GM20431 (cell line): ENCODE measurements around the gene MGAT3.

ENCODE experiments used
- in situ Hi-C: fragments of 300-500 bp; cut with MseI, MboI; formaldehyde crosslinking; loops from one replicate; pipeline ENCODE4 v1.15.0; 2020; ENCODE audit warnings: low sequenced_read_pairs; ENCODE audit not compliant: unreplicated experiment

Gene MGAT3

GRCh38 chr22:39522091-39522490 is 65.3 kb downstream of the MGAT3 start:
- in situ Hi-C loops: loop anchor here (25.0 kb wide), 2 partner anchors 185 to 360 kb away; partner anchors contain the start of genes CBX7 and SYNGR1

GRCh38 chr22:39522567-39523300 is 65.9 kb downstream of the MGAT3 start:
- in situ Hi-C loops: loop anchor here (25.0 kb wide), 2 partner anchors 185 to 360 kb away; partner anchors contain the start of genes CBX7 and SYNGR1

- in situ Hi-C loops: loop anchor here (25.0 kb wide), 2 partner anchors 187 to 362 kb away; partner anchors contain the start of genes CBX7 and SYNGR1
These were observed 67.4 kb downstream of the MGAT3 start for GRCh38 chr22:39524089-39524752.

GRCh38 chr22:39524753-39525657 is 68.2 kb downstream of the MGAT3 start:
- in situ Hi-C loops: loop anchor here (25.0 kb wide), 3 partner anchors 188 to 837 kb away; partner anchors contain the start of genes CBX7, SGSM3 and SYNGR1

GRCh38 chr22:39525658-39525975 is 68.8 kb downstream of the MGAT3 start:
- in situ Hi-C loops: loop anchor here (25.0 kb wide), 1 partner anchor 837 kb away; the partner anchor contains the start of gene SGSM3

- in situ Hi-C loops: loop anchor here (25.0 kb wide), 1 partner anchor 836 kb away; the partner anchor contains the start of gene SGSM3
These were observed 69.9 kb downstream of the MGAT3 start for GRCh38 chr22:39526736-39527171.

- in situ Hi-C loops: loop anchor here (25.0 kb wide), 1 partner anchor 835 kb away; the partner anchor contains the start of gene SGSM3
These were observed 70.7 kb downstream of the MGAT3 start for GRCh38 chr22:39527481-39527961.

GRCh38 chr22:39528080-39528661 is 71.4 kb downstream of the MGAT3 start:
- in situ Hi-C loops: loop anchor here (25.0 kb wide), 1 partner anchor 834 kb away; the partner anchor contains the start of gene SGSM3

- in situ Hi-C loops: loop anchor here (25.0 kb wide), 1 partner anchor 833 kb away; the partner anchor contains the start of gene SGSM3
These were observed 72.1 kb downstream of the MGAT3 start for GRCh38 chr22:39528681-39529486.

- in situ Hi-C loops: loop anchor here (25.0 kb wide), 1 partner anchor 833 kb away; the partner anchor contains the start of gene SGSM3
These were observed 72.7 kb downstream of the MGAT3 start for GRCh38 chr22:39529487-39529851.

GRCh38 chr22:39530116-39530515 is 73.3 kb downstream of the MGAT3 start:
- in situ Hi-C loops: loop anchor here (25.0 kb wide), 1 partner anchor 832 kb away; the partner anchor contains the start of gene SGSM3

GRCh38 chr22:39530692-39531331 is 74.0 kb downstream of the MGAT3 start:
- in situ Hi-C loops: loop anchor here (25.0 kb wide), 1 partner anchor 831 kb away; the partner anchor contains the start of gene SGSM3

- in situ Hi-C loops: loop anchor here (25.0 kb wide), 1 partner anchor 830 kb away; the partner anchor contains the start of gene SGSM3
These were observed 75.6 kb downstream of the MGAT3 start, which contains the start of gene RPS19BP1 for GRCh38 chr22:39532215-39533073. Gene RPS19BP1, minus strand, starts transcription at chr22:39532748. Its CDS starts 10 bp downstream, at chr22:39532738.

GRCh38 chr22:39534092-39534506 is 77.3 kb downstream of the MGAT3 start:
- in situ Hi-C loops: loop anchor here (25.0 kb wide), 1 partner anchor 828 kb away; the partner anchor contains the start of gene SGSM3

- in situ Hi-C loops: loop anchor here (25.0 kb wide), 1 partner anchor 828 kb away; the partner anchor contains the start of gene SGSM3
These were observed 78.0 kb downstream of the MGAT3 start for GRCh38 chr22:39534591-39535356.

- in situ Hi-C loops: loop anchor here (25.0 kb wide), 1 partner anchor 827 kb away; the partner anchor contains the start of gene SGSM3
These were observed 78.5 kb downstream of the MGAT3 start for GRCh38 chr22:39535357-39535725.
